Natural killer cell (primary cell): ENCODE results near the gene MAT1A. TPM values are rescaled to one million over a fixed set of nuclear protein-coding genes. Genes with fewer than 3 reads are reported as not detected.

Source experiments
- ATAC-seq, 3 donors: fragments of 150-1000 bp in 2 of 3; fragments of 200-7000 bp in 1 of 3; cut with Tn5 transposase; 1 replicate in 1 of 3; 2 replicates in 2 of 3; pipeline ENCODE4 v1.10.0; 2021; ENCODE audit warnings: mild to moderate bottlenecking in 2 of 3, moderate library complexity in 2 of 3
- DNase-seq, 2 donors: peaks; one replicate each; pipeline versions ENCODE4 v3.0.0 to v3.0.0-alpha.2; 2013 to 2021; ENCODE audit warnings: mixed read lengths in 1 of 2
- H3K27ac ChIP-seq: one replicate; pipeline ENCODE4 v1.5.1; 2013; ENCODE audit warnings: mild to moderate bottlenecking, low read length
- H3K27me3 ChIP-seq: one replicate; pipeline ENCODE4 v1.6.1; 2013; ENCODE audit warnings: low read length; ENCODE audit not compliant: control insufficient read depth, insufficient read depth
- H3K36me3 ChIP-seq: one replicate; pipeline ENCODE4 v1.6.1; 2013; ENCODE audit warnings: low read length; ENCODE audit not compliant: control insufficient read depth, insufficient read depth
- H3K4me1 ChIP-seq: one replicate; pipeline ENCODE4 v1.6.1; 2013; ENCODE audit warnings: low read length; ENCODE audit not compliant: control insufficient read depth, insufficient read depth
- H3K4me3 ChIP-seq: one replicate; pipeline ENCODE4 v1.5.1; 2013; ENCODE audit warnings: low read length
- H3K9me3 ChIP-seq: one replicate; pipeline ENCODE4 v1.6.1; 2013; ENCODE audit warnings: low read length; ENCODE audit not compliant: control insufficient read depth, insufficient read depth
- H3K27ac Mint-ChIP-seq, 2 donors: one replicate each; pipeline ENCODE4 v1.8.0; 2022; ENCODE audit warnings: mild to moderate bottlenecking in 2 of 2, mixed read lengths in 2 of 2, moderate library complexity in 1 of 2
- H3K27me3 Mint-ChIP-seq, 2 donors: one replicate each; pipeline ENCODE4 v1.8.0; 2022; ENCODE audit warnings: low read depth in 2 of 2, mixed read lengths in 2 of 2
- H3K36me3 Mint-ChIP-seq: one replicate; pipeline ENCODE4 v1.8.0; 2022; ENCODE audit warnings: mixed read lengths
- H3K4me1 Mint-ChIP-seq, 2 donors: one replicate each; pipeline ENCODE4 v1.8.0; 2022; ENCODE audit warnings: mixed read lengths in 2 of 2
- H3K4me3 Mint-ChIP-seq: one replicate; pipeline ENCODE4 v1.8.0; 2022; ENCODE audit warnings: mild to moderate bottlenecking, moderate library complexity, mixed read lengths
- H3K9me3 Mint-ChIP-seq, 2 donors: one replicate each; pipeline ENCODE4 v1.8.0; 2022; ENCODE audit warnings: mixed read lengths in 2 of 2
- CTCF ChIP-seq: fragments of 200-600 bp; IDR thresholded peaks from one replicate; pipeline ENCODE4 v1.8.0; 2022; ENCODE audit warnings: antibody characterized with exemption
- WGBS: methylation state at CpG from one replicate; pipeline ENCODE4 v1.1.7; 2013; ENCODE audit warnings: missing lambda C conversion rate; ENCODE audit not compliant: insufficient coverage; 5-methylcytosine and 5-hydroxymethylcytosine counted together
- intact Hi-C: fragments of 100-400 bp; cut with micrococcal nuclease; formaldehyde crosslinking; loops from one replicate; pipeline ENCODE4 v1.14.2; 2022
- total RNA-seq, 4 donors: library from RNA; stranded (reverse); fragments of 120-200 nt in 1 of 4; gene quantifications; one replicate each; pipeline versions ENCODE4 v1.2.3 to v1.2.4, GENCODE V29; 2013 to 2022

Gene MAT1A
- not detected for total RNA-seq
- not detected for total RNA-seq (2013)

DNA sequence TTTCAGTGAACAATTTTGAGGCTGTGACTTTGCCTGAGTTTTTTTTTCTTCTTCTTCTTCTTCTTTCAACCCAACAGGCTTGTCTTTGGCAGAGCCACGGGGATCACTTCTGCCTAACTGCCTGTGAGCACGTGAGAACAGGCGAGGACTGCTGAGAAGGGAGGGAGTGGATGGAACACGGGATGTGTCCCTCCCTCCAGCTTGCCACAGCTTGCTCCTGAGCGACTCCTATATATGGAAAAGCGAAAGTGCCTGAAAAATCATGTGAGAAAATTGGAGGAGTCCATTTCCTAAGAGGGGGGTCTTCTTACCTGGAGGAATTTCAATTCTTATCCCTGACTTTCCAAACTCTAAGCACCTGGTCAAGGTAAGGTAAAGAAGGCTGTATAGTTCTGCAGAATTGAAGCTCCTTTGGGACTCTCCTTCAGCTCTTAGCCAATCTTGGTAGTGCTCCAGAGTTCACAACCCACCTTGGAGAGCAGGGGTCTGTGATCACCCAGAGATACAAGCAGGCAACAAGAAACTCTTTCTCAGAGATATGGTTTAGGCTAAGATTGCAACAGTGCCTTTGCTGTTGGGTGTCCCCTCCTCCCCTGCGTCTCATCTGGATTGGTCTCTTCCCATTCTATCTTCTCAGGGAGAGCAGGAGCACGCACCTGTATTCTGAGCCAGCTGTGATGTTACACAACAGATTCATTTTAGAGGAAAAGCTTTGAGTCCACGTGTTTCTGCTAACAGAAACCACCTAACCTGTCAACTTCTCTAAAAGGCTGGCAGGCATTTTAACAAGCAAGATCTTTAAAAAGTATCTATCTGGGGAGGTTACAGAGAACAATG, at the start of gene MAT1A:
MAT1A (minus strand) TSS at position 208 of the 837 bp plus-strand sequence. CDS start 235 bp downstream, outside the sequence.
- no peak for TF ChIP-seq CTCF
- no peak for DNase-seq
- Histone ChIP-seq H3K4me1 (no peaks in the 10 kb centered on the region), H3K9me3 (no peaks in the 10 kb centered on the region), H3K27ac (no peak within 1 kb of the TSS), H3K27me3 (no peaks in the 10 kb centered on the region), H3K4me3 (no peak within 1 kb of the TSS), H3K36me3 (no peaks in the 10 kb centered on the region)
- Mint-ChIP-seq H3K36me3 (no peaks in the 10 kb centered on the region), H3K9me3 (no peaks in the 10 kb centered on the region), H3K4me1 (no peaks in the 10 kb centered on the region), H3K27ac (no peak within 1 kb of the TSS), H3K27me3 (peaks cover 13 to 33% of the 10 kb centered on the region in 2 donors), H3K4me3 (no peak within 1 kb of the TSS)
- intact Hi-C loops, result no loop called here
- 34% methylated on average over 8 of the region's 9 CpGs for WGBS
- no peak for ATAC-seq

DNA sequence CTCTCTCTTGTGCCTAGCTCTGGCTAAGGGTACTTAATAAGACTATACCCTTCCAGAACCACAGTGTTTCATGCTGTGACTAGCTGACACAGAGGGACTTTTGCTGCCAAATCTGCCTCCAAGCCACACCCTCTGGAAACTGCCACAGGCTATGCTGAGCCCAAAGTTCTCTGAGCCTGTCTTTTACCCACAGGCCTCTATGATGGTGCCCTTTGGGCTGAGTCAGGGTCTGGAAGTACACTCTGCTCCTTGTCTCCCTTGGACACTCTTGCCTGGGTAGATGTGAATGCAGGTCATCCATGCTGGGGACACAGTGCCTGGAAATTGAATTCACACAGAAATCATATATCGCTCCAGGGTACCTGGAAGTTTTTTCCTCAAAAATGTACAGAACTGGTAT, 44.5 kb upstream of the MAT1A start:
- H3K4me3 ChIP-seq, result no peak overlapping the region
- no peaks in the 10 kb centered on the region for H3K36me3 ChIP-seq
- 100% methylated on average over 1 of the region's 1 CpG for WGBS
- no peaks in the 10 kb centered on the region for H3K9me3 Mint-ChIP-seq
- no peak overlapping the region for H3K27ac ChIP-seq
- H3K36me3 Mint-ChIP-seq, result no peaks in the 10 kb centered on the region
- H3K4me1 Mint-ChIP-seq, result no peaks in the 10 kb centered on the region
- no peaks in the 10 kb centered on the region for H3K4me1 ChIP-seq
- H3K4me3 Mint-ChIP-seq, result no peak overlapping the region
- no peak for TF ChIP-seq CTCF
- ATAC-seq, result peak in 1 of 3 donors; percentile 24
- no peak overlapping the region for H3K27ac Mint-ChIP-seq
- intact Hi-C loops, result no loop called here
- no peaks in the 10 kb centered on the region for H3K27me3 ChIP-seq
- H3K27me3 Mint-ChIP-seq, result peaks cover 0 to 12% of the 10 kb centered on the region in 2 donors
- no peaks in the 10 kb centered on the region for H3K9me3 ChIP-seq
- DNase-seq, result no peak

DNA sequence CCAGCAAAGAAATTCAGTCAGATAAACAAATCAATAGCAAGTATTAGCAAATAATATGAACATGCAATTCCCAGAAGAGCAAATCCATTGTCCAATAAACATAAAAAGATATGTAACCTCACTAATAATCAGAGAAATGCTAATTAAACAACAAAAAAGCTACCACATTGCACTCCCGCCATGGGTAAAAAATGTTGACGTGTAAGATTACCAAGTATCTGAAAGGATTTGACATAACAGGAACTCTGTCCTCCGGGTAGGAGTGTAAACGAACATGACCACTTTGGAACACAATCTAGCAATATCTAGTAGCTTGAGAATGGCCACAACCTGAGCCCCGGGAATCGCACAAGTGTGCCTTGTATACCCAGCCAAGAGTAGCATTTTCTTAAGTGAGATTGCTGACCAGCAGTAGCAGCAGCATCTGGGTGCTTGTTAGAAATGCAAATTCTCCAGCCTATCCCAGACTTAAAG, 35.5 kb upstream of the MAT1A start:
- Mint-ChIP-seq H3K4me1 (no peaks in the 10 kb centered on the region), H3K9me3 (no peaks in the 10 kb centered on the region), H3K4me3 (no peak overlapping the region), H3K27me3 (peaks cover 0 to 6% of the 10 kb centered on the region in 2 donors), H3K36me3 (no peaks in the 10 kb centered on the region), H3K27ac (no peak overlapping the region)
- no peak overlapping the region for H3K27ac ChIP-seq
- DNase-seq, result no peak
- intact Hi-C loops, result no loop called here
- 90% methylated on average over 6 of the region's 6 CpGs for WGBS
- no peaks in the 10 kb centered on the region for H3K4me1 ChIP-seq
- no peaks in the 10 kb centered on the region for H3K36me3 ChIP-seq
- no peak for TF ChIP-seq CTCF
- no peak for ATAC-seq
- H3K9me3 ChIP-seq, result no peaks in the 10 kb centered on the region
- no peaks in the 10 kb centered on the region for H3K27me3 ChIP-seq
- no peak overlapping the region for H3K4me3 ChIP-seq
